Measurements from ENCODE around the gene HDAC9.

DNA sequence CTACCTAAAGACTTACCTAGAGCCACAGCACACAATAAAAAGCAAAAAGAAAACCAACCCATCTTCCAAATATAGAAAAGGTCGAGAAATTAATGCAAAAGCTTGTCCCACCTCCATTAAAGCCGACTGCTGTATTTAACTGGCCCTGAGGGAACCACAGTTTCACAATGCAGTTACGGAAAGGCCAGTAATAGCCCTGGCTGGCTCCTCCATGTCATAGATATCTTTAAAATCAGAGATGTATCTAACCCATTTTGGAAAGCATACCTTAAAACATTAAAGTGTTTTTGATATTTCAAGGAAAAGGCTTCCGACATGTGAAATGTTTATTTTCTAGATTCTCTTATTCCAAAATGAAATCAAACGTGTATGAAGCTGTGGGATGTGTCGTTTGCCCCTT lies 23.0 kb downstream of the HDAC9 start:
- TF ChIP-seq, protein P1, sequence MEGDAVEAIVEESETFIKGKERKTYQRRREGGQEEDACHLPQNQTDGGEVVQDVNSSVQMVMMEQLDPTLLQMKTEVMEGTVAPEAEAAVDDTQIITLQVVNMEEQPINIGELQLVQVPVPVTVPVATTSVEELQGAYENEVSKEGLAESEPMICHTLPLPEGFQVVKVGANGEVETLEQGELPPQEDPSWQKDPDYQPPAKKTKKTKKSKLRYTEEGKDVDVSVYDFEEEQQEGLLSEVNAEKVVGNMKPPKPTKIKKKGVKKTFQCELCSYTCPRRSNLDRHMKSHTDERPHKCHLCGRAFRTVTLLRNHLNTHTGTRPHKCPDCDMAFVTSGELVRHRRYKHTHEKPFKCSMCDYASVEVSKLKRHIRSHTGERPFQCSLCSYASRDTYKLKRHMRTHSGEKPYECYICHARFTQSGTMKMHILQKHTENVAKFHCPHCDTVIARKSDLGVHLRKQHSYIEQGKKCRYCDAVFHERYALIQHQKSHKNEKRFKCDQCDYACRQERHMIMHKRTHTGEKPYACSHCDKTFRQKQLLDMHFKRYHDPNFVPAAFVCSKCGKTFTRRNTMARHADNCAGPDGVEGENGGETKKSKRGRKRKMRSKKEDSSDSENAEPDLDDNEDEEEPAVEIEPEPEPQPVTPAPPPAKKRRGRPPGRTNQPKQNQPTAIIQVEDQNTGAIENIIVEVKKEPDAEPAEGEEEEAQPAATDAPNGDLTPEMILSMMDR (IDR thresholded peaks at IDR 0.05): no peak
- TF ChIP-seq ZFX (IDR thresholded peaks at IDR 0.05; ENCODE audit: borderline replicate concordance): no peak

All from 22Rv1 (cell line).